ENCODE data around the gene CUEDC2.

CUEDC2 gene

GRCh38 chr10:102398172-102399020 is 34.0 kb downstream of the CUEDC2 start:
- no peak for DNase-seq

- DNase-seq: no peak
Observed at GRCh38 chr10:102397222-102398171, 34.9 kb downstream of the CUEDC2 start.

GRCh38 chr10:102396730-102397151 is 35.6 kb downstream of the CUEDC2 start:
- no peak for DNase-seq

GRCh38 chr10:102396317-102396650 is 36.1 kb downstream of the CUEDC2 start:
- no peak for DNase-seq

- DNase-seq: peak; percentile 84
Observed at GRCh38 chr10:102395400-102396316, 36.7 kb downstream of the CUEDC2 start, which contains the start of gene NFKB2. NFKB2 (plus strand) TSS chr10:102395705; CDS start chr10:102395960, 255 bp downstream.

- DNase-seq: no peak
Observed at GRCh38 chr10:102394801-102395399, 37.5 kb downstream of the CUEDC2 start.

GRCh38 chr10:102394079-102394800 is 38.1 kb downstream of the CUEDC2 start:
- peak; percentile 98 for DNase-seq

- no peak for DNase-seq
Observed at GRCh38 chr10:102393411-102394078, 38.8 kb downstream of the CUEDC2 start.

DNA sequence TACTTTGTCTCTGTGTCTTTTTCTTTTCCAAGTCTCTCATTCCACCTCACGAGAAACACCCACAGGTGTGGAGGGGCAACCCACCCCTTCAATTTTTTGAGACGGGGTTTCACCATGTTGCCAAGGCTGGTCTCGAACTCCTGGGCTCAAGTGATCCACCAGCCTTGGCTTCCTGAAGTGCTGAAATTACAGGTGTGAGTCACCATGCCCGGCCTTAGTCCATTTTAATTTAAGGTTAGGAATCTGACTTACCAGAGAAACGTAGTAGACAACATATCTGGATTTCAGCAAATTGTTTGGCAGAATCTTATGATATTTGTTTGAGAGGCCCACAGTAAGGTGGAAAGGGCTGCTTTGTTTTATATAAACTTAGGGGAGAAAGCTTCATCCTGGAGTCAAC is 40.1 kb downstream of the CUEDC2 start:
- no peak for DNase-seq

DNA sequence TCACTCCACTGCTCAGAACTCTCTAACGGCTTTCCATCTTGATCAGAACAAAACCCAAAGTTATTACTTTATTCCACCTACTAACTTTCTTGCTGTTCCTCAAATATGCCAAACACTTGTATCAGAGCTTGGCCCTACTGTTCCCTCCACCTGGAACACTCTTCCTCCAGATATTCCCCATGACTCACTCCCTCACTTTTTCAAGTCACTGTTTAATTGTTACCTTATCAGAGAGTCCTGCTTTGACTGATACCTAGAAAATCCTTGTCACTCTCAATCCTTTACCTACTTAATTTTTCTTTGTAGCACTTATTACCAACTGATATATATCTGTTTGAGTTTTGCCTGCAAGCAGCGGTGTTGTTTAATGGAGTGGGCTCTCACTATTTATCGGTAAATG is 42.5 kb downstream of the CUEDC2 start:
- DNase-seq: no peak

GRCh38 chr10:102384606-102385429 is 47.6 kb downstream of the CUEDC2 start:
- DNase-seq: no peak

DNA sequence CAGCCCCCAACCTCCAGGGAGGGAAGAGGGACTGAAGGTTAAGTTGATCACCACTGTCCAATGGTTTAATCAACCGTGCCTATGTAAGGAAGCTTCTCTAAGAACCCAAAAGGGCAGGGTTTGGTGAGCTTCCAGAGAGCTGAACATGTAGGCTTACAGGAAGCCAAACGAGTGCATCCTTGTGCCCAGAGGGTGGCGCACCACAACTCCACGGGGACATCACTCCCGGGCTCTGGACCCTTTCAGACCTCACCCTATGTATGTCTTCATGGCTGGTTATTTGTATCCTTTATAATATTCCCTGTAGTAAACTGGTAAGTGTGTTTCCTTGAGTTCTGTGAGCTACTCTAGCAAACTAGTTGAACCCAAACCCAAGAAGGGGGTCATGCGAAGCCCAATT is 48.3 kb downstream of the CUEDC2 start:
- no peak for DNase-seq

DNA sequence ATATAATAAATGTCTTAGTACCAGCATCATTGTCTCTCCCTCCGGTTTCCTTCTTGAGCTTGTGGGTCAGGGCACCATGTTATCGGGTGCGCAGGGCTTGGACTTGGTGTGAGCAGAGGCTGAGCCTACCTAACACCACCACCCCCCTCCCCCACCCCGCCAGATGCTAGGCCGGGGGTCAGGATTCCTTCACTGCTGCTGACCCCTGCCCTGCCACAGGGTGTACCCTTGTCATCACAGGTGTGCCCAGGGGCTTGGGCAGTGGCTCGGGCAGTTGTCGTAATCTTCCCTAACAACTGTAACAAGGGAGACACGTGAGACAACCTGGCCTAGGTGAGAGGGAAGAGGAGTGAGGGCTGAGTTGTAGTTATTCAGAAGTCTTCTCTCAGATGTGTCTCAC is 49.5 kb downstream of the CUEDC2 start:
- DNase-seq: no peak

- DNase-seq: no peak
Observed at GRCh38 chr10:102381983-102382382, 50.4 kb downstream of the CUEDC2 start.

DNA sequence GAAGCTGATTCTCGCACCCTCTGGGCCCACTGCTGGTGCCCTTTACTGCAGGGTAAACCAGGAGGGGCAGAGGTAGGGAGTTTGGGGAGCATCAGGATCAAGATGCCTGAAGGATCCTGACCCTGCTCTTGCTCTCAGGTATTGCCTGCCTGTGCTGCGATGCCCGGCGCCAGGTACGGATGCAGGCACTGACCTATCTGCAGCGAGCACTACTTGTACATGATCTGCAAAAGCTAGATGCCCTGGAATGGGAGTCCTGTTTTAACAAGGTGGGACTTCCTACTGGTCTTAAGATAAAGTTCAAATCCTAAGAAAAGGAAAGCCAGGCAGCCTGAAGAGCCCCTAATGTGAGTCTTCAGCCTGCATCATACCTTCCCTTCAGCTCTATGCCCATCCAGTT is 53.0 kb downstream of the CUEDC2 start:
- DNase-seq: no peak

DNA sequence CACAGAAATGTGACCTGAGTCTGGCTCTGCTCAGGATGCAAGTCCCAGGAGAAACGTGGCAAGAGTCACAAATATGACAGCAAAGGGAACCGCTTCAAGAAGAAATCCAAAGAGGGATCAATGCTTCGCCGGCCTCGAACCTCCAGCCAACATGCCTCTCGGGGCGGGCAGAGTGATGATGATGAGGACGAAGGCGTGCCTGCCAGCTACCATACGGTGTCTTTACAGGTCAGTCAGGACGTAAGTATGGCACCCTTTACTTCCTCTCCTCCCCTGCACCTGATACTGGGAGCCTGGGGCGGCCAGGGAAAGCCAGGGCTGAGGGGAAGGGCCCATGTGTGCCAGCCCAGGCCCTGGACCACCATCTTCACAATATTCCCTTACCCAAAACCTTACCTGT is 55.5 kb downstream of the CUEDC2 start:
- no peak for DNase-seq

GRCh38 chr10:102375867-102376266 is 56.5 kb downstream of the CUEDC2 start:
- DNase-seq: no peak

- DNase-seq: no peak
Observed at GRCh38 chr10:102375250-102375649, 57.1 kb downstream of the CUEDC2 start.
